SHP77 treated with DMSO at 0.1 percent for 48 hours (cell line): Measurements from ENCODE around the gene MTHFR.

Source experiments
- DNase-seq: peaks from one replicate; lab custom pipeline; 2025; lab: John Stamatoyannopoulos, UW

Gene MTHFR

DNA sequence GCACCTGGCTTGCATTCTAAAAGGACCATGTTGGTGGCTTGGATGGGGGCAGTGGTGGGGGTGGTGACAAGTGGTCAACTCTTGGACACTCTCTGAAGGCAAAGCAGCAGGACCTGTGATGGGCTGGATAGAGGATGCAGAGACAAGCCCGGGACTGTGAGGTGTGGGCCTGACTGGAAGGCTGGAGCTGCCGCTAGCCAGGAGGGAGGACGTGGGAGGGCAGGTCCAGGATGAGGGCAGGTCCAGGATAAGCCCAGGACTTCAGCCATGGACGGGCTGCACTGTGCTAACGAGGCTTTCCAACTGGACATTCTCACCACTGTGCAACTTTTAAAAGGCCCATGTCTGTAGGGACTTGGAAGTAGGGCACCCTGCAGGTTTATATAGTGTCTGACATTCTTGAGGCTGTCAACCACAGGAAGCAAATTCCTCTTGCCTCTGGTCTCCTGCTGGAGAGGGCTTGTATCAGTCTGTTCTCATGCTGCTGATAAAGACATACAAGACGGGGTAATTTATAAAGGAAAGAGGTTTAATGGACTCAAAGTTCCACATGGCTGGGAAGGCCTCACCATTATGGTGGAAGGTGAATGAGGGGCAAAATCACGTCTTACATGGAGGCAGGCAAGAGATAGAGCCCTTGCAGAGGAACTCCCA is 52.1 kb downstream of the MTHFR start:
- DNase-seq = no peak

DNA sequence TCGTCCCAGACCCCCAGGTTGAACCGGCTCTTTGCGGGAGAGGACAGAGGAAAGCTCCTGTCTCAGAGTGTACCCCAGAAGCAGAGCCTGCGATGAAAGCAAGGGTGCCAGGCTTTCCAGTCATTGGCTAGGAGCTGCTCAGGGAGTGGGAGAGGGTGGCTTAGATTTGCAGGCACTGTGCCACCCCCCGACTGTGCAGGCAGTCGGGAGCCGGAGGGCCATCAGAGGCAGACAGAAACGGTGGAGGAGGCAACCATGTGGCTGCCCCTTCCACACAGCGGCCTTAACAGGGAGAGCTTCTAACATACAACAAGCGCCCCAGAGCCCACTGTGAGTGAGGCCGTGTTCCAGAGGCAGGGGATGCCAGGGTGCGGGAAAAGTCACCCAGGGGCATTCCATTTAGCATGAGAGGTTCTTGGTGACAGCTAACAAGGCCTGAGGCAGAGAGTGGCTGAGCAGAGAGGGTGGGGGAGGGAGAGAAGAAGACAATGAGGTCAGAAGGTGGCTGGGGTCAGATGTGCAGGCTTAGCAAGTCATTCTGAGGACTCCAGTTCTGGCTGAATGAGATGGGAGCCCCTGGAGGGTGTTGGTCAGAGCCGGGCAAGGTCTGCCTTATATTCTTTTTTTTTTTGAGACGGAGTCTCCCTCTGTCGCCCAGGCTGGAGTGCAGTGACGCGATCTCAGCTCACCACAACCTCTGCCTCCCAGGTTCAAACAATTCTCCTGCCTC is 53.2 kb downstream of the MTHFR start:
- no peak for DNase-seq

GRCh38 chr1:11751087-11751486 is 54.7 kb downstream of the MTHFR start:
- no peak for DNase-seq

DNA sequence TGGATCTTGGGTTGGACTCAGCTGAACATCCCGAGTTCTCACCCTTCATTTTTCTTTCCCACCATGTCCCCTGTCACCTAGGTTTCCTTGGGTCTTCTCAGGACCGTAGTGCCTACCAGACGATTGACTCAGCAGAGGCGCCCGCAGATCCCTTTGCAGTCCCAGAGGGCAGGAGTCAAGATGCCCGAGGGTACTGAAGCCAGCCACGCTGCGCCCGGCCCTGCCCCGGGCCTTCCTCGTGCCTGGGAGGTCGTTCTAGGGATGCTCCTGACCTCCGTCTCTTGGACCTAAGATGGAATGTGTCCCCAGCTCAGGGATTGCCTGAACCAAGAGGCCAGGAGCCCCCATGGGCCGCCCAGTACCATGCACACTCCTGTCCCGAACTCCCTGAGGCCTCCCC is 55.8 kb downstream of the MTHFR start:
- no peak for DNase-seq

- no peak for DNase-seq
Observed at GRCh38 chr1:11749203-11749689, 56.5 kb downstream of the MTHFR start.

- no peak for DNase-seq
Observed at GRCh38 chr1:11748294-11749202, 57.2 kb downstream of the MTHFR start.

DNA sequence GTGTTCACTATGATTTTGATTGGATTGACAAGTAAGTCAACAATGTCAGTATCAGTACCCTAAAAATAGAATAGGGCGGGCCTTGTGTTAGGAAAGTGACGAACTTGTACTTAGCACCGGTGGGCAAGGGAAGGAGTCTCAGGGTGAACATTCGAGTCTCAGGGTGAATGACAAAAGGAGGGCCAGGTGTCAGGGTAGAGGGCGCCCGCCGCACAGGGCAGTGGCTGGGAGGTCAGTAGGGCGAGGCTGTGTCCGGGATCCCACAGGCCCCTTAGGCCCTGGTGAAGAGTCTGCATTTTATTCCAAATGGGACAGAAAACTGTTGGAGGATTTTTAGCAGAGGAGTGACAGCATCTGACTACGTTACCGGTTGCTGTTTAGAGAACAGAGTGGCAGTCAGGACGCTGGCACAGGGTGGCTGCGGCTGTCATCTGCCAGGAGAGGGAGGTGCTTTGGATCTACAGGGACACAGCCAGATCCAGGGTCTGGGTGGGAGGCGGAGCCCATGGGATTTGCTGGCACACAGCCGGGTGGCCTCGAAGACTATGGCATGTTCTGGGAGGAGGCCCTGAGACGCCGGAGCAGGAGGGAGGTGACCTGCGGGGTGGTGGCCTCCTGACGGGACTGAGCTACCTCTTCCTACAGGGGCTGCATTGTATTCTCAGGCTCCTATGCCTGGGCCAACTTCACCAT is 58.8 kb downstream of the MTHFR start:
- no peak for DNase-seq

DNA sequence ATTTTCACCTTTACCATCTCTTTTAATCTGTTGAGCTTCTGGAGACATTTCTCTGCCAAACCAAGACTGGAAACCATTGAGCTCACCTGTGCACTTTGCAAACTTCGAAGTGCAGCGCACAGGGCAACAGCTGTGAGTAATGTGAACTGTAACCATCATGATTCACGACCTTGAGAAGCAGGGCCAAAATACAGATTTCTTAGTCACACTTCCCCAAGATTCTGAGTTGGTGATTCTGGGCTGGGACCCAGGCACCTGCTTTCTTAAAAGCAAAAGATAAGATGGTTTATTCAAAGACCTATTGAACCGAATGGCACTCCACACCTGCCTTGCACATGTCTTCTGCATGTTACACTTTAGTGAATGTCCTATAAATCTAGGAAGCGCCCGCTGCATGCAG is 59.7 kb downstream of the MTHFR start:
- no peak for DNase-seq

GRCh38 chr1:11744287-11744686 is 61.5 kb downstream of the MTHFR start:
- DNase-seq = no peak

- no peak for DNase-seq
Observed at GRCh38 chr1:11741919-11742558, 63.7 kb downstream of the MTHFR start.

DNA sequence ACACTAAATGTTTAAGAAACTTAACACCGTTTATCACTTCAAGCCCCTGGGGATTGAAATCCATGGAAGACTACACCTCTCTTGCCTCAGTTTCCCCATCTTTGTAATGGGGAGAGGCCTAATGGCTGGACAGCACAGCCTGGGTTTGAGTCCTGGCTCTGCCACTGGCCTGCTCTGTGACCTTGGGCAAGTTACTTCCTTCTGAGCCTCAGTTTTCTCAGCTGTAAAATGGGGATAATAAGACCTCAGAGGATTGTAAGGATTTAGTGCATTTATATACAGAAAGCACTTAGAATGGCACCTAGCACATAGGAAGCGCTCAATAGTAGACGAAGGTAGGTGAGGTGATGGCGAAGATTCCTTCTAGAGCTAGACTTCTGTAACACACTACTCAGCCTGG is 64.3 kb downstream of the MTHFR start:
- no peak for DNase-seq

DNA sequence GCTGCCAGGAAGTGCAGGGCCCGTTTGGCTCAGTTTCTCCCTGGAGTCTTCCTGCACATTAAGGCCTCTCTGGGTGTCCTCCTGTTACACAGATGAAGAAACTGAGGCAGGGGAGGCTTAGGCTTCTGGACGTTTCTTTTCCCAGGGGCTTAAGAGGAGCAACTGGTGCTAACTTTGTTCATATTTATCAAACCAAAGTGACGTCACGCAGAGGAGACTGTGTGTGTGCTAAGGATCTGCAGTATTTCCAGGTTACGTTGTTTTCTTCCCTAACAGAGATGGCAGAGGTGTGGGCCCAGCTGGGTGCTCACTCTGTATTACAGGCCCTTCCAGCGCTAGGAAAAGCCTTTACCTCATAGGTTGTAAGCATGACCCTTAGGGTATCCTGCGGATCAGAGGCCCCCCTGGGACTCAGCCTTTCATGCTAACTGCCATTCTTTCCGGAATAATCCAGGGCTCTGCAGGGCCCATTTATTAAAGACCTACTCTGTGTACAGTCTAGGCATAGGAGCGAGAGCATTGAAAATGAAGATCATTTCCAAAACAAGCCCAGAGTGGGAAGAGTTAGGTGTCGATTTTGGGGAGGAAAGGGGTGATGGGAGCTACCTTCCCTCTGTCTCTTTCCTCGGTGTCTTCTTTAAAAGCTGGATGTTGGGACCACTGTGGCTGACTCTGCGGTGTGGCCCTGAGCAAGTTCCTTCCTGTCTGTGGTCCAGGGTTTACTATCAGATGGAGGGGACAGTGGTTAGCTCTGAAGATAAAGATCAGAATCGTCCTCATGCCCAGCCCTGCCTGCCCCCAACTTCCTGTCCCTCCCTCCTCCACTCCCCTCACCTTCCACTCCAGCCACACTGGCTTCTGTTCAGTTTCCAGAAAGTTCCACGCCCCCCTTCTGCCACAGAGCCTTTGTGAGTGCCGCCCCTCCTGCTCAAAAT is 65.2 kb downstream of the MTHFR start:
- DNase-seq = no peak

DNA sequence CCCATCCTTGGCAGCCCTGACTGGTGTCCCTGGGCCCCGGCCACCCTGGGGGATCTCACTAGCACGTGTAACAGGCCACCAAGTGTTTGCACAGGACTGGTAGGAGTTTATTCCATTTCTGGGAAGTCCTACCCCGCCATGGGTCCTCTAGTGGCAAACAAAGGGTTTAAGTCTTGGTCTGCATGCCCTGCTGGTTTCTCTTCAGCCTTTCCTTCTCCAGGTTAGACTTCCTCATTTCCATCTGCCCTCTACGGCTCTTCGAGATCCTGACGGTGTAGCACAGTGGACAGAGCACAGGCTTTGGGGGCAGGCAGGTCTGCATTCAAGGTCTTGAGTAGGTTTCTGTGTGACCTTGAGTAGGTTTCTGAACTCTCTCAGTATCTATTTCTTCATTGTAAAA is 67.0 kb downstream of the MTHFR start:
- DNase-seq = no peak

GRCh38 chr1:11738096-11738495 is 67.7 kb downstream of the MTHFR start:
- DNase-seq = no peak

- no peak for DNase-seq
Observed at GRCh38 chr1:11736746-11737639, 68.8 kb downstream of the MTHFR start.

- DNase-seq = peak; percentile 48
Observed at GRCh38 chr1:11735854-11736745, 69.7 kb downstream of the MTHFR start, which contains the start of gene AGTRAP. AGTRAP (plus strand) TSS chr1:11736136; CDS start chr1:11736209, 73 bp downstream.
